ENCODE results near the gene PCDHGA5.
"Not testable (repeated sequence)": the region's sequence is repeated elsewhere in the genome, so short reads cannot be mapped to it uniquely, and the experiment has no call there.

DNA sequence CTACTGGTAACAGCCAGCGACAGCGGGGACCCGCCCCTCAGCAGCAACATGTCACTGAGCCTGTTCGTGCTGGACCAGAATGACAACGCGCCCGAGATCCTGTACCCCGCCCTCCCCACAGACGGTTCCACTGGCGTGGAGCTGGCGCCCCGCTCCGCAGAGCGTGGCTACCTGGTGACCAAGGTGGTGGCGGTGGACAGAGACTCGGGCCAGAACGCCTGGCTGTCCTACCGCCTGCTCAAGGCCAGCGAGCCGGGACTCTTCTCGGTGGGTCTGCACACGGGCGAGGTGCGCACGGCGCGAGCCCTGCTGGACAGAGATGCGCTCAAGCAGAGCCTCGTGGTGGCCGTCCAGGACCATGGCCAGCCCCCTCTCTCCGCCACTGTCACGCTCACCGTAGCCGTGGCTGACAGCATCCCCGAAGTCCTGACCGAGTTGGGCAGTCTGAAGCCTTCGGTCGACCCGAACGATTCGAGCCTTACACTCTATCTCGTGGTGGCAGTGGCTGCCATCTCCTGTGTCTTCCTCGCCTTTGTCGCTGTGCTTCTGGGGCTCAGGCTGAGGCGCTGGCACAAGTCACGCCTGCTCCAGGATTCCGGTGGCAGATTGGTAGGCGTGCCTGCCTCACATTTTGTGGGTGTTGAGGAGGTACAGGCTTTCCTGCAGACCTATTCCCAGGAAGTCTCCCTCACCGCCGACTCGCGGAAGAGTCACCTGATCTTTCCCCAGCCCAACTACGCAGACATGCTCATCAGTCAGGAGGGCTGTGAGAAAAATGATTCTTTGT, 30.6 kb downstream of the PCDHGA5 start:
- TF ChIP-seq, protein P1, sequence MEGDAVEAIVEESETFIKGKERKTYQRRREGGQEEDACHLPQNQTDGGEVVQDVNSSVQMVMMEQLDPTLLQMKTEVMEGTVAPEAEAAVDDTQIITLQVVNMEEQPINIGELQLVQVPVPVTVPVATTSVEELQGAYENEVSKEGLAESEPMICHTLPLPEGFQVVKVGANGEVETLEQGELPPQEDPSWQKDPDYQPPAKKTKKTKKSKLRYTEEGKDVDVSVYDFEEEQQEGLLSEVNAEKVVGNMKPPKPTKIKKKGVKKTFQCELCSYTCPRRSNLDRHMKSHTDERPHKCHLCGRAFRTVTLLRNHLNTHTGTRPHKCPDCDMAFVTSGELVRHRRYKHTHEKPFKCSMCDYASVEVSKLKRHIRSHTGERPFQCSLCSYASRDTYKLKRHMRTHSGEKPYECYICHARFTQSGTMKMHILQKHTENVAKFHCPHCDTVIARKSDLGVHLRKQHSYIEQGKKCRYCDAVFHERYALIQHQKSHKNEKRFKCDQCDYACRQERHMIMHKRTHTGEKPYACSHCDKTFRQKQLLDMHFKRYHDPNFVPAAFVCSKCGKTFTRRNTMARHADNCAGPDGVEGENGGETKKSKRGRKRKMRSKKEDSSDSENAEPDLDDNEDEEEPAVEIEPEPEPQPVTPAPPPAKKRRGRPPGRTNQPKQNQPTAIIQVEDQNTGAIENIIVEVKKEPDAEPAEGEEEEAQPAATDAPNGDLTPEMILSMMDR (IDR thresholded peaks at IDR 0.05): not testable (repeated sequence)
- not testable (repeated sequence) for TF ChIP-seq POLR2A (IDR thresholded peaks at IDR 0.05)
